Measurements from ENCODE around the gene LTBP1.

Gene LTBP1

DNA sequence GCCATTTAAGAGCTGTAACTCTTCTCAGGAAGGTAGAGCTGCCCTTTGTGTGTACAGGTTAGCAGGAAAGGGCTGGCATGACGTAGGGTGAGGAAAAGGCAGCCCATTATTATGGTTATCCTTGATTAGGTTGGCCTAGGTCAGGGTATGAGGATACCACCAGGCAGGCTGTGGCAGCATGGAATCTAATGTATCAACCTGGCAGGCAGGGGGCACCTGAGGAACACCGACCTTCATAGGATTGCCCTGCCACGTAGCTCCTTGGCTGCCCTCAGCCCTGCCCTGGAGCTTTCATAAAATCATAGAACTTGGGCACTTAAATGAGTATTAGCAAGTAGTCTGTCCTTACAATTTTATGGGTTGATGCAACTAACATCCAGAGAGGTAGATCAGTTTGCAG is 261.6 kb downstream of the LTBP1 start:
- no peak for DNase-seq (ENCODE audit: extremely low read depth, low read depth)
- TF ChIP-seq, protein P1, sequence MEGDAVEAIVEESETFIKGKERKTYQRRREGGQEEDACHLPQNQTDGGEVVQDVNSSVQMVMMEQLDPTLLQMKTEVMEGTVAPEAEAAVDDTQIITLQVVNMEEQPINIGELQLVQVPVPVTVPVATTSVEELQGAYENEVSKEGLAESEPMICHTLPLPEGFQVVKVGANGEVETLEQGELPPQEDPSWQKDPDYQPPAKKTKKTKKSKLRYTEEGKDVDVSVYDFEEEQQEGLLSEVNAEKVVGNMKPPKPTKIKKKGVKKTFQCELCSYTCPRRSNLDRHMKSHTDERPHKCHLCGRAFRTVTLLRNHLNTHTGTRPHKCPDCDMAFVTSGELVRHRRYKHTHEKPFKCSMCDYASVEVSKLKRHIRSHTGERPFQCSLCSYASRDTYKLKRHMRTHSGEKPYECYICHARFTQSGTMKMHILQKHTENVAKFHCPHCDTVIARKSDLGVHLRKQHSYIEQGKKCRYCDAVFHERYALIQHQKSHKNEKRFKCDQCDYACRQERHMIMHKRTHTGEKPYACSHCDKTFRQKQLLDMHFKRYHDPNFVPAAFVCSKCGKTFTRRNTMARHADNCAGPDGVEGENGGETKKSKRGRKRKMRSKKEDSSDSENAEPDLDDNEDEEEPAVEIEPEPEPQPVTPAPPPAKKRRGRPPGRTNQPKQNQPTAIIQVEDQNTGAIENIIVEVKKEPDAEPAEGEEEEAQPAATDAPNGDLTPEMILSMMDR (IDR thresholded peaks at IDR 0.05; ENCODE audit: low read depth, low read length) = no peak

DNA sequence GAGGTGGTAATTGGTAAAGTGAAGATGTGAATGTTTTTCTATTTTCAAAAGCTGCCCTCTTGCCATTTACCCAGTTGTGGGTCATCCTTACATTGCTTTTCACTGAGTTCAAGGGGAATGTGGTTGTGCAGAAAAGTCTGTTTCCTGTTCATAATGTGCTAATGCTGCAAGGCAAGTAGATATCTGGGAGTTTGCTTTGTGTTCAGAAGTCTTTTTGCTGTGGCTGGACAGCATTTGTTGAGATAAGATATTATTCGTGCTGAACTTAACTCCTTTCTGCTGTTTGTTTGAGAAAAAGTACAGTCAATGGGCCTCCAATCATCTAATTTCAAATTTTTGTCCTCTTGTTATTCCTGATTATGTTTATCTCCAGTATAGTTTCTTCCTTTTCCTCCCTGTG is 263.2 kb downstream of the LTBP1 start:
- TF ChIP-seq, protein P1 (IDR thresholded peaks at IDR 0.05; ENCODE audit: low read depth, low read length) = no peak
- DNase-seq (ENCODE audit: extremely low read depth, low read depth) = no peak

DNA sequence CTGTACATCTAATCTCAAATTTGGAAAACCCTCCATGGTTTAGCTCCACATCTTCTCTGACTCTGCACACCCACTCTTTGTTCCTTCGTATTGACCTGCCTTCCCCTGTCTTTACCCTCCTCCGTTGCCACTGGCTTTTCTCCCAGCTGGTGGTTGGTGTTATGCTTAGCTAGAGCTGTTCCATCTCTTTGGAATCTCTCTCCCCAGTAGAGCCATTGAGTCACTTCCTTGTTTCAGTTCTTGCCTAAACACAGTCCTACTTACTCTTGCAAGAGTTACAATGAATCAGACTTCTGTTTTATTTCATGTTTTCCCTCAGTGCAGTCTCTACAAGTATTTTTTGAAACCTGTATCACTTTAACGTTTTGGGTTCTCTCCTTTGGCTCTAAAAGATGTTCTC is 263.9 kb downstream of the LTBP1 start:
- DNase-seq (ENCODE audit: extremely low read depth, low read depth) = peak; percentile 84
- TF ChIP-seq, protein P1 (IDR thresholded peaks at IDR 0.05; ENCODE audit: low read depth, low read length) = no peak

DNA sequence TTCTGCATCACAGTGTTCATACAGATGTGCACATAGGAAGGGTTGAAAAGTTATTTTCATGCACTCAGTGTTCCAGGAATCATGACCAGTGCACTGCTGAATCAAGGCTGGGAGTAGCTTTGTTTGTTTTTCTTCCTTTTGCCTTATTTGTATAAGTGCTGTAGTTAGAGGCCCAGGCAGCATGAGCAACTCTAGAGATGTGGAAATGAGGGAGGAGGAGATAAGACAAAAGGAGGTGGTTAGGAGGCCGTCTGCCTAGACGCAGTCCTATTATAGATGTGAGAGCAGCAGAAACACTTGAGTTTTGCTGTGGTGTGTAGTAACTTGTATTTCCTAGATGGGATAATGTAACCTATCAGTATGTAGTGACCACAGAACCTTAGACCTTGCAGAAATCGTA is 265.4 kb downstream of the LTBP1 start:
- peak; percentile 75 for DNase-seq (ENCODE audit: extremely low read depth, low read depth)
- TF ChIP-seq, protein P1 (IDR thresholded peaks at IDR 0.05; ENCODE audit: low read depth, low read length) = no peak

DNA sequence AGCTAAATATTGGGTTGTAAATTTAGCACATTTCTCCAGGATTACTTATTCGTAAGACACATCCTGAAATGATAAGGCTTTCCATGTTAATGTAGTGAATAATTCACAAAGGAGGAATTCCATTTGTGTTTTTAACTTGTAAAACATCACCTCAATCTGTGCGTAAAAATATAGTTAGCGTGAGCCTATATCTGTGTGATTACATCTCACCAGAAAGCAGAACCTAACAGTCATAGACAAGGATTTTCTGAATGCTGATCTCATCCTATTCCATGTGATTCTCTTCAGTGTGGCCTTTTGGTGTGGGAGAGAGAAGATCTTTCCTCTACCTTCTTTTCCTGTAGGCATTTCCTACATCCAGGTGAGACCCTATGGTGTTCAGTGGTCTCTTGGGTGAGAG is 266.5 kb downstream of the LTBP1 start:
- no peak for DNase-seq (ENCODE audit: extremely low read depth, low read depth)

DNA sequence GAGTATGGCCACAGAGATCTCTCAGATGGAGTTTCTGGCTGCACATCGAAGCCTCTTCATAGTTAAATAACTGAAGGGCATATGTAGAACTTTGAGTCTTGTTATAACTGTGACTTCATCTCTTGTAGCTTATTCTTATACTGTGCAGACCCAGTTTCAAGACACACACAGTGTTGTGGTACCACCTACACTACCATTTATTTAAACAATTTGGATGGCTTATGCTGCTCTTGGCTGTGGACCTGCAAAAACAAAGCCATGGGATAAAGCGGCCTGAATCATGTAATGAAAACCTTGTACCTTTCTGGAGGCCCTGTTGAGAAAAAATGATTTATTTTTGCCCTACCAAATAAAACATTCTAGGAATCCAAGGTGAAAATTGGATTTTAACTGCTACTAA is 266.9 kb downstream of the LTBP1 start:
- DNase-seq (ENCODE audit: extremely low read depth, low read depth) = no peak
- TF ChIP-seq, protein P1 (IDR thresholded peaks at IDR 0.05; ENCODE audit: low read depth, low read length) = no peak

More for the DNA sequence above, 266.5 kb downstream of the LTBP1 start:
- TF ChIP-seq, protein P1 (IDR thresholded peaks at IDR 0.05; ENCODE audit: low read depth, low read length) = no peak

DNA sequence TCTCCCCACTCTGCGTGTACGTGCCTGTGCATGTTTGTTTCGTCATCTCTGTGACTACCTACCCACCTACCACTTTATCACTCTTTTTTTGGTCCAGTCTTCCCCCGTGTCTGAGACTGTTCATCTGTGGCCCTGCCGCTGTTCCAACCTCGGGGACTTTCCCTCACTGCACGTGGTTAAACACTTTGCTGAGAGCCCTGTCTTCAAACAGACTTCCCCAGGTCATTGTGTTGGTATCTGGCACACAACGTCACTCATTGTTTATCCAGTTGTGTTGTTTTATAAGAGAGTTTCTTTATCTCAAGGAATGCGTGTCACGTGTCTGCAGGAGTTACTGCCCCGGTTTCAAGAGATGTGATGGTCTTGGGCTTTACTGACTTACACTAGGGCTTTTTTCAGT is 267.7 kb downstream of the LTBP1 start:
- TF ChIP-seq, protein P1 (IDR thresholded peaks at IDR 0.05; ENCODE audit: low read depth, low read length) = no peak
- no peak for DNase-seq (ENCODE audit: extremely low read depth, low read depth)
